Measurements from ENCODE around the gene MAP1A.

DNA sequence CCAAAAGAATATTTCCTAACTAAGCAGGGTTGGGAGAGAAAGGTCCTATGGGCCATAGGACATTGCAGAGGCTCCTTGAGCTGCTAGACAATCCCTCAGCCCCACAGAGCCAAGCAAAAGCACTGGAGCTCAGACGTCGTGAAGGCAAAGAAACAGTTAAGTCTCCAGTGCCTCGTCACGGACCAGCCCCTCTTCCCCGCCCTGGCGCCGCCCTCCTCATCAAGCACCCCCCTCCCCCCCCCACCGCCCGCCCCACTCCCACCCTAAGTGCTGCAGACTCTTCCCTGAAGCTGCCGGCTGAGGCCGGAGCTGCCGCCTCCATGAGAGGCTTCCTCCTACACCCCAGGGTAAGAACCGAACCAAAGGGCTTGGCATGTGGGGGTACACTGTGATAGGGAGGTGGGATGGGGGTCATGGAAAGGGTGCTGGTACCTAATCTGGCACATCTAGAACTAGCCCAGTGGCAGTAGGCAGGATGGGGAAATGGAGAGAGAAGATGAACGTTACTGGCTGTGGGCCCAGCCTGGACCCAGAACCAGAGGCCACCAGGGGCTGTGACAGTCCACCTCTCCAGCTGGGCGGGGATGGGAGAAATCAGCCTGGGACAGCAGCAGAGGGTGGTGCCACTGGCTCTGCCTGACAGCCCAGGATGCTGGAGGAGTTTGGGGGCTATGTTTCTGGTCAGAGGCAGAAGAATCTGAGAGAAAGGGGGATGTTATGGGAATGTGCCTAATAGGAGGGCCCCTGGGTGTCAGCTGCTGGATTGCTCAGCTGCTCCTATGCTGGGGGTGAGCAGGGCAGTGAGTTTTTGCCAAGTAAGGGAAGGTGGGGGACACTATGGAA, at the start of gene MAP1A:
- TF ChIP-seq GATA3 (IDR thresholded peaks at IDR 0.05; ENCODE audit: low read depth, low read length), result no peak
- TF ChIP-seq GATA2 (IDR thresholded peaks at IDR 0.05; ENCODE audit: low read depth, low read length), result peak; percentile 65

All from SH-SY5Y (cell line).